GM18499 (cell line): ENCODE results near the gene CREB5.

ENCODE experiments used
- ATAC-seq: cut with Tn5 transposase; IDR thresholded peaks from one replicate; pipeline ENCODE4 v1.9.1; 2021; ENCODE audit warnings: moderate number of reproducible peaks; ENCODE audit not compliant: insufficient read depth, unreplicated experiment

Gene CREB5

DNA sequence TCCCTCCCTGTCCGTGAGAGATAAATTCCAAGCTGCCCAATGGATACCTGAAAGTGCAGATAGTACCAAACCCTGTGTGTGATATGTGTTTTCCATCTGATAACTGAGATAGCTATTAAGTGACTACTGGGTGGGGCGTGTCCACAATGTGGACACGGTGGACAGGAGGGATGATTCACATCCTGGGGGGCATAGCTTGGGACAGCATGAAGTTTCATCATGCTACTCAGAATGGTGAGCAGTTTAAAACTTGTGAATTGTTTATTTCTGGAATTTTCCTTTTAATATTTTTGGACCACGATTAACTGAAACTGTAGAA, 158.6 kb downstream of the CREB5 start:
- ATAC-seq = no peak

DNA sequence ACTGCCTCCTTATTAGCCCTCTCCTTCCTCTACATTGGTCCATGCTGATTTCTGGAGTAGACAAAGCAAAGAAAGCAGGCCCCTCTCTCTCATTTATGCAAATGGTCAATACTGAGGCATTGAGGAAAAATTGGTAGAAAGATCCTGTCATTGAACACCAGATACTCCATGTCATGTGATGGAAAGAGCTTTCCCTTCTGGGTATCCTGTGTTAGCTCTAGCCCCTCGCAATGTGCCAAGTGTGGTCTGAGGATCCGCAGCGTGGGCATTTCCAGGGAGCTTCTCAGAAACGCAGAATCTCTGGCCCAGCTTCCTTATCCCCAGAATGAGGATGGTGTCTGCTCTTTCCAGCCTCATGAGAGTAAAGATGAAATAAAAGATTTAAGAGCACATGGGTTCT, 159.1 kb downstream of the CREB5 start:
- ATAC-seq = no peak

DNA sequence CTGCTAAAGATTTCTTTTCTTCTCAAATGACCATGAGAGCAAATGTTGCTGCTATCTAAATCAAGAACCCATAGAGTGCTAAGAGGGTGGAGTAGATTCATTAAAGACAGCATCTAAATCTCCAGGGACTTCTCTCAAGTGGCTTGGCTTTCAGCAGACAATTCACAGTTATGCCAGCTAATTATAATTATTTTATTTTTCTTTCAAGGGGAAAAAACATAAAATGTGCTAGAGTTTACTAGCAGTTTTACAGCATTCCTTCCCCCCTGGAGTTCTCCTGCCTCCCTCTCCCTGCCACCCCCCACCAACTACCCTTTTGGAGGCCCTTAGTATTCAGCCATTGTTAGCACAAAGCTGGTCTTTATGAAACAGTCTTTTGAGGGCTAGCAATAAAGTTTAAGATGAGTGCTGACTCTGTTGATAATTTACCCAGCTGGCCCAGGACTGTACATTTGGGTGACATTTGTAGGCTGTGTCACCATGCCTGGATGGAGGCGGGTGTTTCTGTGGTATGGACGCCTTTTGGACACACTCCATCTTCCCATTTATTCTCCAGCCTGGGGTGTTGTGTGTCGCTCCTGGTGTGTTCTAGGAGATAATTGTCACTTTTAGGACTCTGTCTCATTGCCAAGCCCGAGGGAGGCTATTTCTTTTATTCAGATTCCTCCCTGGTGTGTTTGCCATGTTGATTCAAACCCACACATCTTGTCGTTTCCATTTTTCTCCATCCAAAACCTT, 160.2 kb downstream of the CREB5 start:
- ATAC-seq = no peak

DNA sequence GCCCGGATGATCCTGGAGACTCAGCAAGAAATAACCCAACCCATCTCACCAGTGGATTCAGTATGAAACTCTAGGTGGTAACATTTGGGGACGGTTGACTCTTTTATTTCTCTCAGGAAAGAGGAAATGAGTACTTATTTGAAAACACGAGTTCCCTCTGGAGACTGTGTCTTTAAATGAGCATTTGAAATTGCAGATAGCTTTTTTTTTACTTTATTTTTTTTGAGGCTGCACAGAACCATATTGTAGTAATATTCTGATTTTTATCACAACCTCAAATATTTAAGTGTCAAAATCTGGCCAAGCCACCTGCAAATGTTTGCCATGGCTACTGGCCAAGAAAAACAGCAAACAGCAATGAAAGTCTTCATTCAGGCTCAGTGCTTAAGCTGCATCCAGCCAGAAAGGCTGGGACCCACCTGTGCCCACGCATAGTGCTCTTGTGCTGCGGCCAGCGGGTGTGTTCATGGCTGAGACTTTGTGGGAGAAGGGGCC, 160.8 kb downstream of the CREB5 start:
- no peak for ATAC-seq

DNA sequence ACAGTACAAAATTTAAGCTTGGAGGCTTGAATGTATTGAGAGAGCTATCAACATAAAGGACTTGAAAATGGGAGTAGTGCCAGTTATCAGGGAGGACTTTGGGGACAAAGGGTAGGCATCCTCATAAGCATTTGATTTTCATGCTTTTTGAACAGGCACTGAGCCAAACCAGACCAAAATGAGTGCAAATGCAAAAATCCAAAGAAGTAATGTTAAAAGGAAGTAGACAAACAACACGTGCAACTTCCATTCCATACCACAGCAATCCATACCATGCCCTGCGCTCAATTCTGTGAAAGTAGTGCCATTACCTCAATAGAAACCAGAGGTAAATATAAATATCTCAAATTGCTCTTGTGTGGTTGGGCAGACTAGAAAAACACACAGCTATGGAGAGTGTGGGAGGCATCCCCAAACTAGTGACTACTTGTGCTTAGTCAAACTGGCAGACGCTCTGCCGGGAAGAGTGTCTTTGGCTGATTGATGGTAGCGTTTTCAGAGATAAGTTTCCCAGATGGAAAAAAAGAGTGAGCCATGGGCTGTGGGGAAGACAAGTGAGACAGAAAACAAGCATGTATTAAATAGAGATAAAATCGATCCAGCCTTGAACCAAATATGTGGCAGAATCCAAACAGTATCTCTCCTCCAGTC, 161.5 kb downstream of the CREB5 start:
- no peak for ATAC-seq

DNA sequence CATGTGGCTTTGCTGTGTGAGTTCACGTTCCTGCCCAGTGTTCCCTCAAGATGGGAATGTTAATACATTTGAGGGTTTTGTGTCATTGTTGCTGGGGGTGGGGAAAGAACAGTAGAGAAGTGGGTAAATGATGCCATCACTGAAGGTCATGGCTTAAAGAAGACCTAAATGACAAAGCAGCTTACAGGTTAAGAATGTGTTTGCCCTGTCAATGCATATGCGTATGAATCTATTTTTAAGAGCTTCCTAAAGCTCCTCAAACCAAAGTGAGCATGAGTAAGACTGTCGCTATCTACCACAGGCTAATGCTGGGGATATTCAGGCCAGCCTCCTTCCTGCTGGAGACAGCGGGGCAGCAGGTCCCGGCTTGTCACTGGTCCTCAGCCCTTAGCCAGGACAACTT, 162.9 kb downstream of the CREB5 start:
- ATAC-seq = no peak

DNA sequence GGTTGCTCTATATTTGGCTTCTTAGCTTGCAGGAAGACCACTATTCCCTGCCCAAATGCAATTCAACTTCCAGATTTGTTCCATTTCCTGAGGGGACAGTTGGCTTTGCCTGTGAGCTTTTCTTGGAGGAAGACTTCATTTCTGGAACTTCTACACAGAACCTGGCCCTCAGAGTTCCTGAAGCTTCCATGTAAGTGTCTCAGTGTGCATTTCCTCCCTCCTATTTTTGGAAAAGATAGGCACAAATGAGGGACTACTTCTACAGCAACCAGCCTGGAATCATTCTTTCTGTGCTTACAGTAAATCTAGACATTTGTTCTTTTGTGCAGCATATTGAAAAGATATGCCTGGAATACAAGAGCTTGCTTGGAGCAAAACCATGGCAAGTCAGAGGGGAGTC, 164.3 kb downstream of the CREB5 start:
- ATAC-seq = no peak

DNA sequence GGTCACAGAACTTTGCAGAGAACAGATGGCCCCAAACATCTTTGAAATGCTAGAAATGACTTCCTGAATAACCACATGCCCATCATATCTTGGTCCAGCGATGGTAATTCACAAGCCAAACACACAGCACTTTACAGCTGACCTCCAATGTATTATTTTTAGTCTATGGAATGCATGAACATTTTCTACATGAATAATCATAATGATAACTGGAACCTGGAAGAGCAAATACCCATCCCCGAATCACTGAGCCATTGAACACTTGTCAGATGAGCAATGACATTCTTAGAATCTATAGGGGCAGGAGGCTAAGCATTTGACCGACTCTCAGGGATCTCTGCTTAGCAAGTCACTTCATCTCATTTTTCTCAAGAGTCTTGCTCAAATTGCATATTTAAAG, 167.3 kb downstream of the CREB5 start:
- no peak for ATAC-seq

DNA sequence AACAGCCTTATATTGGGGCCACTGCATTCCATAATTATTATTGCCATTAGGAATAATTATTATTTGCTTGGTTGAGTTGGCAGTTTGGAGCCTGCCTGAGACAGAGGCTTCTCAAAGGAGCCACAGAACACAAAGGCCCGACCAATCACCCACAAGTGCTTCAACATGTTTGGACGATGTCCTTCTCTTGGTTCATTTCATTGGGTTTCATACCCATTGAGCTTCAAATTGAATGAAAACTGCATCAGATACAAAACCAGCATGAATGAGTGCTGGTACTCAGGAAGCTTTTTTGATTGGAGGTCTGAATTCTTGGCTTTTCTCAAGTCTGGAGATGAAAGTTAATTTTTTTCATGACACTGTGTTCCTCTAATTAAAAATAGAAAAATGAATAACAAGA, 168.3 kb downstream of the CREB5 start:
- ATAC-seq = no peak

DNA sequence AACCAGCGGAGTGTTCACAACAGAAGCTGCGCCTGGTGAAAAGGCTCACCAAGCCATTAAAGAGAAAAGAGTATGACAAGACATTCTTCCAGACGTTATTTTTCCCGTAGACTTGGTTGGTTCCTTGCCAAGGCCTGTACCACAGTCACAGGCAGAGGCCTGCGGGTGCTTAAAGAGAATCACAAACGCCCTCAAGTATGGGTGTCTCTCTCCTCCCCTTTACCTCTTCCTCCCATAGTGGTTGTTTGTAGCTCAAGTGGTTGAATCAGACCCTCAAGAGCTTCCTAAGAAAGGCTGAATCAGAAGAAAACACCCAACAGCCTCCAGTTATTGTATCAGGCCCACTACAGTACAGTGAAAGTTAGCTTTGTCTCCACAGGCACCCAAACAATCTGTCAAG, 169.0 kb downstream of the CREB5 start:
- ATAC-seq = no peak

DNA sequence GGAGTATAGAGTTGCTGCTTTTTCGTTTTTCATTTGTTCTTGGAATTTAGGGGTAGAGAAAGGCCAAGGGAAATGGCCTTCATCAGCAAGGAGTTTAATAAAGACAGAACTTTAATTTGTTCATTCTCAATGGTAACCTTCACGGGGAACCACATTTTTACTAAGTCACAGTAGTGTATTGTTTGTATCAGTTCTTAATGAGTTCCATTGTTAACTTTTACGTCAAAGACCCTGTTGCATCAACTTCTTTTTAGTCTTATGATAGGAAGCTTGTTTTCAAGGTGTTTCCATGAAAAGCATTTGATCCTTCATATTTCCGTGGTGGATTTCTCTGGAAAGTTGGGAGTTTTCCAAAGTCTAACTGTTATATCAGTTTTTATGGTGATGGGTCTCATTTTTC, 169.9 kb downstream of the CREB5 start:
- no peak for ATAC-seq

DNA sequence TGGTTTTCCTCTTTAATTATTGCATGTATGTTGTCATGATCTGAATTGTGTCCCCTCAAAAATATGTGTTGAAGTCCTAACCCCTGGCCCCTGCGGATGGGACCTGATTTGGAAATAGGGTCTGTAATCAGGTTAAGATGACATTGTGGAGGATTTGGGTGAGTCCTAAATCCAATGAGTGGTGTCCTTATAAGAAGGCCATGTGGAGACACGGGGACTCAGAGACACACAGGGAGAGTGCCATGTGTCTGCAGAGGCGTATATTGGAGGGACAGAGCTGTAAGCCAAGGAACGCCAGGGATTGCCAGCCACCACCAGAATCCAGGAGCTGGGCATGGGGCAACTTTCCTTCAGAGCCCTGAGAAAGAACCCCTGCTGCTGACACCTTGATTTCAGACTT, 171.9 kb downstream of the CREB5 start:
- no peak for ATAC-seq

DNA sequence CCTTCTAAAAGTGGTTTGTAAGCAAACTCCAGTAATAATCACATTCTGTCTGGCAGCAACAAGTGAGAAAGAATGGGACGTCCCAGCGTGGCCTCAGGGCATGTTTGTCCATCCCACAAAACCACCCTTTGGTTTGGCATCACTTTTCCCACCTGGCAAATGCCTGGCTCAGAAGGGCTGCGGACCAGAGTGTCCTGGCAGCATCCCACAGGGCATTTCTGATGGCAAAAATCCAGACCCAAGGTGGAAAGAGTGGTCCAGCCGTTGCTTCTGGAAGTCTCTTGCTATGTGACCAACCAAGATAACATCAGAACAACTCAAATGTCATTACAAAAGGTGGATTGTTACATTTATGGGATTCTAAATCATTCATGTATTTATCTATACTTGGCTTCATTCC, 174.4 kb downstream of the CREB5 start:
- ATAC-seq = no peak

DNA sequence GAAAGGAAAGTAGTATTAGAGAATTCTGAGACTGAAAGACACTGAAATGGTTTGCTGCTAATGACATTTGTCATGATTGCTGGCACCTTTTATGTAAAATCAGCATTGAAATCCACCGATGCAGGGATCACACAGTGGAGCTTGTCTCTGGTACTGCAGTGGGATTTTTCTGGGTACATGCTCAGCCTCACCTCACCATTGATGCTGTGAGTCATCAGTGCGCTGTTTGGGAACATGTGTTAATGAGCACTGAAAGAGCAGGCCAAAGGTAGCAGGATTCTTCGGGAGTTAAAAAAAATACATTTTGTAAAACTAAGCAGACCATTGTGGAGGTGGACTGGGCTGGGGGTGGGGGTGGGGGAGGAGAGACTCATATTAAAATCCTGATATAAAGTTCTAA, 174.9 kb downstream of the CREB5 start:
- ATAC-seq = no peak

DNA sequence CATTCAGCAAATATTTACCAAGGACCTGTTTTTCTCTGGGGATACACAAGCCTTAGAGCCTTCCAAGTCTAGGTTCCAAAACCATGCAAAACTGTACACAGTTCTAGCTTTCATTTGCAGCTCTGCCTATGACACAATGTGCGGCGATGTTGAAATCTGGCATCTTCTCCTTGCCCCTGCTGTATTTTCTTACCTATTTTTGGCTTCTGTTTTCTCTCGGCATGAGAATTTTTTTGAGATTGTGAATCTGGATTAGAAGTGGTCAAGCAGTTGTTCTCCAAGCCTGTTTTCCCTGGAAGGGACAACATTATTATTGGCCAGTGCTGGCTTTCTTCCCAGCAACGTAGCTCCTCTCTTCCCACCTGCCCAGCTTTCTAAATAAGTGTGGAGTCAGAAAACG, 176.3 kb downstream of the CREB5 start:
- ATAC-seq = no peak

DNA sequence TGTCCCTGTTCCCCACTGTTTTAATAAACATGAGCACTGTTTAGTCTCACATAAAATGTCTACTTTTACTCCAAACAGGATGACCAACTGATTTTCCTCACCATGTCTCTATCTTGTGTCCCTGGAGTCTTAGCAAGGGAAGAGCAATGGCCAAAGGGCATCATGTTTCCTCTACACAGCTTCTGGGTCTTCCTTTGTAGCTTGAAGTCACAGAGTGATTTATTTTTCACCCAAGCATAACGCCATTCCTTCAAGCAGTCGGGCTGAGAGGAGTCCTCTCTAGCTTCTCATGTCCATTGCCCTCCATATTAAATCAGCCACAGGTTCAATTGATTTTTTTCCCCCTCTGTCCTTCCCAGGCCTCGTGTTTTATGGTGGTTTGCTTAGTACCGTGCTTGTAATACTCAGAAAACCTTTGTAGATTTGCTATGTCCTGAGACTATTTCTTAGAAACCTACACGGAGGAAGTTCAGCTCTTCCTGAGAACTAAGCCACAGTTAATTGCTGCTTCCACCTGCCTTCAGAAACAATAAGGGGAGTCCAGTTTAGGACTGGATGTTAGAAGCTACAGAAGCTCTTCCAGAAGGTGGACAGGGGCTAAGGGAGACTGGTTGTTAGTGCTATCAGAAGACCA, 178.8 kb downstream of the CREB5 start:
- no peak for ATAC-seq

DNA sequence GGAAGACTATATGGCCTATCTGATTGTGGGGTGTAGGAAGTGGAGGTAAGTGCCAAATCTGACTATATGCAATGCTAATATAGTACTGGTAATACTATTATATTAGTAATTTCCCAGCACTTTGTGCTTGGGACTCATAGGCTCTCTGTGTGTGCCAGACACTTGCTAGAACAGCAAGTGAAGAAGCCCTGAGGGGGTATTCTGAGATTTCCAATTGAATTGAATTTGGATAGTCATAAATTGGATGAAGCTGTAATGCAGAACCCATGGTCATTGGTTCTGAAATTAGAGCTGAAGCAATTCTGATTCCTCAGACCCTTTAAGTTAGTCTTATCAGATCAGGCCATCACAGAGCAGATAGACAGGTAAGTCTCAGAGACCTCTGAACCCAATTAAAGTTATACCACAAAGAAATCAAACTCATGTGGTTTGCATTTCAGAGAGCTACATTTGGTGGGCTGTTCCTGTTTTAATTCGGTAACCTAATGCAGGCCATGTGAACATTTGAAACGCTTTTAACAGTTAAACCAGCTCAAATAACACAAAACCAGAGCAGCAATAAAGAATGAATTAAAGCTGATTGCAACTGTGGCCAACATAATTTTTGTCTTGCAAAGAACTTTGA, 179.5 kb downstream of the CREB5 start:
- ATAC-seq = no peak

DNA sequence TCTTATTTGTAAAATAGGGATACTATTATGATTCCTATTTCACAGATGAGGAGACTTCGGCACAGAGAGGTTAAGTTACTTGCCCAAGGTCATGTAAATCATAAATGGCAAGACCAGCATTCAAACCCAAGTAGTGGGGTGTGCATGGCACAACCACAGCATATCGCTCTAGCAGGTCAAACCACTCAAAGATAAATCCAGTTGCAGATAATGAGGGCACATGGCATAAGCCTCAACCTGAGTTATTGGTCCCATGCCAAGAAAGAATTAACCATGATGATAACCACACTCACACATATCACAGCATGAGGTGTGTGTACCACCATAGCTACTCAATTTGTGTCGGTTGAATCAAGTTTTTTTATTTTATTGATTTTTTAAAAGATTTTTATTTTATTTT, 180.5 kb downstream of the CREB5 start:
- ATAC-seq = no peak

DNA sequence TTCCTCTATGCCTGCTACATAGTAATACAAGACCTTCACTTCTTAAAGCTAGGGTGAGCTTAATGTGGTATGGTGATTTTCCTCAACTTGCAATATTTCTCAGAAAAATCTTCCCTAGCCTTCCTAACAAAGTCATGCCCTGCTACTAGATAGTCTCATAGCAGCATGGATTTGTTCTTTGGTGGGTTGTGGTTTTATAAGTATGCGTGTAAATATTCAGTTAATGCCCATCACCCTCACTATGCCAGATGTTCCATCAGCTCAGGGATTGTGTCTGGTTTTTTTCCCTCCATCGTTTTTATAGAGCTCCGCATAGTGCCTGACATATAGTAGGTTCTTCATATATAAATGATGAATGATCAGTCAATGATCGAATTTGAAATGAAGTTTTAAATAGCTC, 182.8 kb downstream of the CREB5 start:
- ATAC-seq = no peak

DNA sequence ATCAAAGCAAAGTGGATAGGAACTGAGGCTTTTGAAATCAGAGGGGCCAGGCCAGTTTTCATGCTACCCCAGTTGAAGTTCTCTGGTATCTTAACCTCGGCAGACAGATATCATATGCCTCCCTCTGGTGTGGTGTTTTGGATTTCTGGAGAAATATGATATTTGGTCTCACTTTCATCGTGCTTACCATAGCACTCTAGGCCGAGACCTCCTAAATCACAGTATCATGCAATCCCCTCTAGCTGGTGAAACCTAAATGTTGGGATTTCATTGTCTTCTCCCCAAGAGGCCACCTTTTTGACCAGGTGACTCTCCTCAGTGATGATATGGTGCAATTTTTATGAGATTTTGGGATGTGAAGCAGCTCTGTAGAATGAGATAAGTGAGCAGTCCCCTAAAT, 183.5 kb downstream of the CREB5 start:
- ATAC-seq = no peak

DNA sequence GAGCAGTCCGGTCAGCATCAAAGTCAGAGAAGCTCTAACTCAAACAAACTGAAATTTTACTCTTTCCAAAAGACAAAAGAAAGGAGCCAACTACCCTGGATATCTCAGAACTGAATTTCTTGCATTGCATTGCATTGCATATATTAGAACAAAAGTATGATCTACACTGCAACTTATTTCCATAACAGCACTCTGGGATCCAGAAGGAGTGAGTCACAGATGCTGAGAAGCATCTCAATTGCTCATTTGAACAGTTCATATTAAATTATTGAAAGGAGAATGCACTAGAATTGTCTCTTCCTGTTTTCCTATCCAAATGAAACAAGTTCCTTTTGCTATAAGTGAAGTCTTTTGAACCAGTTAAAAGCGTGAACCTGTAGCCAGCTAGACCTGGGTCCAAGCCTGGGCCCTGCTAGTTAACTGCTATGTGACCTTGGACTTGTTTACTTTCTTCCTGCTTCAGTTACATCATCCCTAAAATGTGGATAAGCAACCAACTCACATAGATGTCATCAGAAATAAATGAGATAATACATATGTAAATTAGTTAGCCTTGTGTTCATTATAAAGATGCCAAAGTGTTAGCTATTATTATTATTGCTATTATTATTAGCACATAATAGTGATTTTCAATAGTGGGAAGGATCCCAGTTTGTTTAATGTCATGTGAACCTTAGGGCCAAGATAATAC, 184.1 kb downstream of the CREB5 start:
- no peak for ATAC-seq
